Measurements from ENCODE around the gene WDR6. TPM values are rescaled to one million over a fixed set of nuclear protein-coding genes. Genes with fewer than 3 reads are reported as not detected.

WDR6 gene
- total and polyA plus RNA-seq, 9 of the 15 experiments (the other 6 are each of a cell fraction or from before 2014, with no cell fraction given): 8.9 to 90.6 (median 44.7) TPM

DNA sequence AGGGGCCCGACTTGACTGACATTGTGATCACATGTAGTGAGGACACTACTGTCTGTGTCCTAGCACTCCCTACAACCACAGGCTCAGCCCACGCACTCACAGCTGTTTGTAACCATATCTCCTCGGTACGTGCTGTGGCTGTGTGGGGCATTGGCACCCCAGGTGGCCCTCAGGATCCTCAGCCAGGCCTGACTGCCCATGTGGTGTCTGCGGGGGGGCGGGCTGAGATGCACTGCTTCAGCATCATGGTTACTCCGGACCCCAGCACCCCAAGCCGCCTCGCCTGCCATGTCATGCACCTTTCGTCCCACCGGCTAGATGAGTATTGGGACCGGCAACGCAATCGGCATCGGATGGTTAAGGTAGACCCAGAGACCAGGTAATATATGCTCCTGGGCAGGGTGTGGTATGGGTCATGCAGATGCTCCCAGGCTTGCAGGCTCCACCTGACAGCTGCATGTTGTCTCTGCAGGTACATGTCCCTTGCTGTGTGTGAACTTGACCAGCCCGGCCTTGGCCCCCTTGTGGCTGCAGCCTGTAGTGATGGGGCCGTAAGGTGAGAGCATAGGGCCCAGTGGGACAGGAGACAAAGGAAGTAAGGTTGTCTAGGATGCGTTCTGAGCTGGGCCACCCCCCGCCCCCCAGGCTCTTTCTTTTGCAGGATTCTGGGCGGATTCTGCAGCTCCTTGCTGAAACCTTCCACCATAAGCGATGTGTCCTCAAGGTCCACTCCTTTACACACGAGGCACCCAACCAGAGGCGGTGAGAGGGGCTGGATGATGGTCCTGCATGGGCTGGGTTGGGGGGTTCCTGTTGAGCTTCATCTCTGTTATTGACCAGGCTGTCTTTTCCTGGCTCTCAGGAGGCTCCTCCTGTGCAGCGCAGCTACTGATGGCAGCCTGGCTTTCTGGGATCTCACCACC, 6.8 kb downstream of the WDR6 start (continued):
- TF ChIP-seq, protein P1, sequence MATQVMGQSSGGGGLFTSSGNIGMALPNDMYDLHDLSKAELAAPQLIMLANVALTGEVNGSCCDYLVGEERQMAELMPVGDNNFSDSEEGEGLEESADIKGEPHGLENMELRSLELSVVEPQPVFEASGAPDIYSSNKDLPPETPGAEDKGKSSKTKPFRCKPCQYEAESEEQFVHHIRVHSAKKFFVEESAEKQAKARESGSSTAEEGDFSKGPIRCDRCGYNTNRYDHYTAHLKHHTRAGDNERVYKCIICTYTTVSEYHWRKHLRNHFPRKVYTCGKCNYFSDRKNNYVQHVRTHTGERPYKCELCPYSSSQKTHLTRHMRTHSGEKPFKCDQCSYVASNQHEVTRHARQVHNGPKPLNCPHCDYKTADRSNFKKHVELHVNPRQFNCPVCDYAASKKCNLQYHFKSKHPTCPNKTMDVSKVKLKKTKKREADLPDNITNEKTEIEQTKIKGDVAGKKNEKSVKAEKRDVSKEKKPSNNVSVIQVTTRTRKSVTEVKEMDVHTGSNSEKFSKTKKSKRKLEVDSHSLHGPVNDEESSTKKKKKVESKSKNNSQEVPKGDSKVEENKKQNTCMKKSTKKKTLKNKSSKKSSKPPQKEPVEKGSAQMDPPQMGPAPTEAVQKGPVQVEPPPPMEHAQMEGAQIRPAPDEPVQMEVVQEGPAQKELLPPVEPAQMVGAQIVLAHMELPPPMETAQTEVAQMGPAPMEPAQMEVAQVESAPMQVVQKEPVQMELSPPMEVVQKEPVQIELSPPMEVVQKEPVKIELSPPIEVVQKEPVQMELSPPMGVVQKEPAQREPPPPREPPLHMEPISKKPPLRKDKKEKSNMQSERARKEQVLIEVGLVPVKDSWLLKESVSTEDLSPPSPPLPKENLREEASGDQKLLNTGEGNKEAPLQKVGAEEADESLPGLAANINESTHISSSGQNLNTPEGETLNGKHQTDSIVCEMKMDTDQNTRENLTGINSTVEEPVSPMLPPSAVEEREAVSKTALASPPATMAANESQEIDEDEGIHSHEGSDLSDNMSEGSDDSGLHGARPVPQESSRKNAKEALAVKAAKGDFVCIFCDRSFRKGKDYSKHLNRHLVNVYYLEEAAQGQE (IDR thresholded peaks at IDR 0.05; ENCODE audit: borderline replicate concordance): peak; percentile 4; the same call in 1 of the 2 replicates
- TF ChIP-seq, protein P1 (CRISPR knock-in tag; IDR thresholded peaks at IDR 0.05; ENCODE audit: low read depth): no peak
- no peak for TF ChIP-seq EGR1 (conservative IDR thresholded peaks at IDR 0.05)
- no peak for TF ChIP-seq ZNF609 (CRISPR knock-in tag; IDR thresholded peaks at IDR 0.05; ENCODE audit: borderline replicate concordance)
- no peak for TF ChIP-seq ZHX1 (conservative IDR thresholded peaks at IDR 0.05; ENCODE audit: low read length)
- no peak for TF ChIP-seq ZNF174 (CRISPR knock-in tag; IDR thresholded peaks at IDR 0.05)
- TF ChIP-seq, protein P2, sequence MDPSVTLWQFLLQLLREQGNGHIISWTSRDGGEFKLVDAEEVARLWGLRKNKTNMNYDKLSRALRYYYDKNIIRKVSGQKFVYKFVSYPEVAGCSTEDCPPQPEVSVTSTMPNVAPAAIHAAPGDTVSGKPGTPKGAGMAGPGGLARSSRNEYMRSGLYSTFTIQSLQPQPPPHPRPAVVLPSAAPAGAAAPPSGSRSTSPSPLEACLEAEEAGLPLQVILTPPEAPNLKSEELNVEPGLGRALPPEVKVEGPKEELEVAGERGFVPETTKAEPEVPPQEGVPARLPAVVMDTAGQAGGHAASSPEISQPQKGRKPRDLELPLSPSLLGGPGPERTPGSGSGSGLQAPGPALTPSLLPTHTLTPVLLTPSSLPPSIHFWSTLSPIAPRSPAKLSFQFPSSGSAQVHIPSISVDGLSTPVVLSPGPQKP (CRISPR knock-in tag; IDR thresholded peaks at IDR 0.05): no peak
- TF ChIP-seq ZNF586 (CRISPR knock-in tag; conservative IDR thresholded peaks at IDR 0.05): no peak
- no peak for TF ChIP-seq MECOM (CRISPR knock-in tag; IDR thresholded peaks at IDR 0.05)
